Colonic mucosa (tissue), 4 donors: Measurements from ENCODE around the gene EEFSEC. TPM values are rescaled to one million over a fixed set of nuclear protein-coding genes. Genes with fewer than 3 reads are reported as not detected.
A peak's percentile ranks its signal among the peaks of the same experiment; 100 is the strongest.

Experiments
- DNase-seq: peaks from one replicate; pipeline ENCODE4 v3.0.0-alpha.2; 2020
- H3K27ac ChIP-seq: fragments of 200-600 bp; one replicate; pipeline ENCODE4 v1.8.0; 2021
- H3K27me3 ChIP-seq: fragments of 200-600 bp; one replicate; pipeline ENCODE4 v1.8.0; 2021
- H3K36me3 ChIP-seq: fragments of 200-600 bp; one replicate; pipeline ENCODE4 v1.8.0; 2021
- H3K4me1 ChIP-seq: fragments of 200-600 bp; one replicate; pipeline ENCODE4 v1.8.0; 2021; ENCODE audit warnings: mild to moderate bottlenecking
- H3K4me3 ChIP-seq: fragments of 200-600 bp; one replicate; pipeline ENCODE4 v1.8.0; 2021
- H3K9ac ChIP-seq, 2 donors: one replicate each; pipeline ENCODE4 v1.7.0; 2013; ENCODE audit warnings: control low read depth in 2 of 2, low read depth in 2 of 2, low read length in 2 of 2
- H3K9me3 ChIP-seq: fragments of 200-600 bp; one replicate; pipeline ENCODE4 v1.8.0; 2021
- CTCF ChIP-seq: fragments of 200-600 bp; IDR thresholded peaks from one replicate; pipeline ENCODE4 v1.8.0; 2022; ENCODE audit warnings: antibody characterized with exemption, mild to moderate bottlenecking
- intact Hi-C: fragments of 100-400 bp; cut with DNase I; formaldehyde crosslinking; loops from one replicate; pipeline ENCODE4 v1.14.1; 2022
- total RNA-seq, 2 donors: library from RNA; stranded (reverse); fragmentation: NEBNext Ultra II Directional in 1 of 2; extraction: Animal tissue kit (Norgen Biotek cat#: 25700) in 1 of 2; gene quantifications; one replicate each; pipeline ENCODE4 v1.2.1, GENCODE V29; 2021
- donor health status: healthy.
- donor health status: DM: no; HTN: no; CAD: no.
- donor health status: DM: no; HTN: no; CAD: no.

EEFSEC gene
- total RNA-seq, 2 donors from 2014 or later: 8.6 to 16.6 TPM

- Histone ChIP-seq H3K36me3 (no peaks in the 10 kb centered on the region), H3K27ac (no peak overlapping the region), H3K9ac (no peak overlapping the region), H3K4me1 (no peaks in the 10 kb centered on the region), H3K27me3 (no peaks in the 10 kb centered on the region), H3K4me3 (no peak overlapping the region), H3K9me3 (no peaks in the 10 kb centered on the region)
- intact Hi-C loops: no loop called here
- DNase-seq: peak; percentile 8
- no peak for TF ChIP-seq CTCF
Measured at GRCh38 chr3:128309026-128309425, 155.7 kb downstream of the EEFSEC start.

GRCh38 chr3:128310286-128311058 lies 157.2 kb downstream of the EEFSEC start:
- no peak overlapping the region for H3K4me3 ChIP-seq
- H3K9ac ChIP-seq: no peak overlapping the region
- intact Hi-C loops: no loop called here
- H3K27me3 ChIP-seq: no peaks in the 10 kb centered on the region
- H3K4me1 ChIP-seq: no peaks in the 10 kb centered on the region
- no peaks in the 10 kb centered on the region for H3K36me3 ChIP-seq
- no peaks in the 10 kb centered on the region for H3K9me3 ChIP-seq
- no peak overlapping the region for H3K27ac ChIP-seq
- no peak for TF ChIP-seq CTCF
- DNase-seq: no peak

- no peak for DNase-seq
- Histone ChIP-seq H3K27me3 (no peaks in the 10 kb centered on the region), H3K4me3 (no peak overlapping the region), H3K9me3 (no peaks in the 10 kb centered on the region), H3K9ac (no peak overlapping the region), H3K4me1 (no peaks in the 10 kb centered on the region), H3K27ac (no peak overlapping the region), H3K36me3 (no peaks in the 10 kb centered on the region)
- intact Hi-C loops: no loop called here
- no peak for TF ChIP-seq CTCF
Measured at GRCh38 chr3:128311441-128311844, 158.2 kb downstream of the EEFSEC start.

- H3K4me3 ChIP-seq: no peak overlapping the region
- no peaks in the 10 kb centered on the region for H3K36me3 ChIP-seq
- H3K9me3 ChIP-seq: no peaks in the 10 kb centered on the region
- TF ChIP-seq CTCF: no peak
- no peak overlapping the region for H3K9ac ChIP-seq
- H3K27me3 ChIP-seq: no peaks in the 10 kb centered on the region
- H3K27ac ChIP-seq: no peak overlapping the region
- intact Hi-C loops: no loop called here
- DNase-seq: no peak
- H3K4me1 ChIP-seq: no peaks in the 10 kb centered on the region
Measured at GRCh38 chr3:128312271-128312670, 159.0 kb downstream of the EEFSEC start.

- Histone ChIP-seq H3K27ac (no peak overlapping the region), H3K9ac (no peak overlapping the region), H3K4me3 (no peak overlapping the region), H3K4me1 (no peaks in the 10 kb centered on the region), H3K27me3 (no peaks in the 10 kb centered on the region), H3K9me3 (no peaks in the 10 kb centered on the region), H3K36me3 (no peaks in the 10 kb centered on the region)
- intact Hi-C loops: no loop called here
- DNase-seq: peak; percentile 6
- no peak for TF ChIP-seq CTCF
Measured at GRCh38 chr3:128313071-128313725, 159.9 kb downstream of the EEFSEC start.
